SK-N-MC (cell line): Measurements from ENCODE around the gene PPIL3.
"Not testable (repeated sequence)": the region's sequence is repeated elsewhere in the genome, so short reads cannot be mapped to it uniquely, and the experiment has no call there.

ENCODE experiments used
- EZH2 ChIP-seq: fragments of 200-600 bp; sonication (generic); IDR thresholded peaks from one replicate; pipeline ENCODE4 v1.6.1; 2017; ENCODE audit warnings: antibody characterized with exemption
- POLR2AphosphoS5 ChIP-seq: IDR thresholded peaks from 2 replicates; pipeline ENCODE4 v1.6.1; 2012; ENCODE audit warnings: mild to moderate bottlenecking, low read depth, low read length, borderline replicate concordance

- not testable (repeated sequence) for TF ChIP-seq EZH2, POLR2AphosphoS5
Measured at GRCh38 chr2:200881715-200882249, 7.1 kb downstream of the PPIL3 start.
